Colonic mucosa (tissue), 4 donors: ENCODE results near the gene CACNA2D1. TPM values are rescaled to one million over a fixed set of nuclear protein-coding genes. Genes with fewer than 3 reads are reported as not detected.

Experiments used
- DNase-seq: peaks from one replicate; pipeline ENCODE4 v3.0.0-alpha.2; 2020
- H3K27ac ChIP-seq: fragments of 200-600 bp; one replicate; pipeline ENCODE4 v1.8.0; 2021
- H3K27me3 ChIP-seq: fragments of 200-600 bp; one replicate; pipeline ENCODE4 v1.8.0; 2021
- H3K36me3 ChIP-seq: fragments of 200-600 bp; one replicate; pipeline ENCODE4 v1.8.0; 2021
- H3K4me1 ChIP-seq: fragments of 200-600 bp; one replicate; pipeline ENCODE4 v1.8.0; 2021; ENCODE audit warnings: mild to moderate bottlenecking
- H3K4me3 ChIP-seq: fragments of 200-600 bp; one replicate; pipeline ENCODE4 v1.8.0; 2021
- H3K9ac ChIP-seq, 2 donors: one replicate each; pipeline ENCODE4 v1.7.0; 2013; ENCODE audit warnings: control low read depth in 2 of 2, low read depth in 2 of 2, low read length in 2 of 2
- H3K9me3 ChIP-seq: fragments of 200-600 bp; one replicate; pipeline ENCODE4 v1.8.0; 2021
- intact Hi-C: fragments of 100-400 bp; cut with DNase I; formaldehyde crosslinking; loops from one replicate; pipeline ENCODE4 v1.14.1; 2022
- total RNA-seq, 2 donors: library from RNA; stranded (reverse); fragmentation: NEBNext Ultra II Directional in 1 of 2; extraction: Animal tissue kit (Norgen Biotek cat#: 25700) in 1 of 2; gene quantifications; one replicate each; pipeline ENCODE4 v1.2.1, GENCODE V29; 2021
- TF ChIP-seq, protein P1 (sequence below): fragments of 200-600 bp; IDR thresholded peaks from one replicate; pipeline ENCODE4 v1.8.0; 2022; ENCODE audit warnings: antibody characterized with exemption, mild to moderate bottlenecking
- donor health status: healthy.
- donor health status: DM: no; HTN: no; CAD: no.
- donor health status: DM: no; HTN: no; CAD: no.

CACNA2D1 gene
- total RNA-seq, 2 donors from 2014 or later = 1.4 to 9.3 TPM

DNA sequence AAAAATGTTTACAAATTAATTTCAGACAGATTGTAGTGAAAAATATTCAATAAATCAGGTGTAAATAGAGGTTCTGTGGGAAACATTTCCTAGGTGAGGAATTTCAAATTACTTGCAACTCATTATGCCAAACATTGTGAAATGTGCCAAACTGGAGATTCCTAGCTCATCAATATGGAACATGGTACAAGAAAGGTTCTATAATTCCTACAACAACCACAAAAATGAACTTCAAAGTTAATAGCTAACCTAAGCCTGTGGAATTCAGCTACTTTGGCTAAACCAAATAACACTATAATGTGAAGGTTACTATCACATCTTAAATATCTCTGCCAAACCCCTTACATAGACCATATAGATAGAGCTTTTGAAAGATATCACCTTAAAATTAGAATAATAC lies 450.4 kb downstream of the CACNA2D1 start:
- no peak overlapping the region for H3K9ac ChIP-seq
- no peaks in the 10 kb centered on the region for H3K4me1 ChIP-seq
- no peak overlapping the region for H3K4me3 ChIP-seq
- DNase-seq = no peak
- no peaks in the 10 kb centered on the region for H3K36me3 ChIP-seq
- TF ChIP-seq, protein P1, sequence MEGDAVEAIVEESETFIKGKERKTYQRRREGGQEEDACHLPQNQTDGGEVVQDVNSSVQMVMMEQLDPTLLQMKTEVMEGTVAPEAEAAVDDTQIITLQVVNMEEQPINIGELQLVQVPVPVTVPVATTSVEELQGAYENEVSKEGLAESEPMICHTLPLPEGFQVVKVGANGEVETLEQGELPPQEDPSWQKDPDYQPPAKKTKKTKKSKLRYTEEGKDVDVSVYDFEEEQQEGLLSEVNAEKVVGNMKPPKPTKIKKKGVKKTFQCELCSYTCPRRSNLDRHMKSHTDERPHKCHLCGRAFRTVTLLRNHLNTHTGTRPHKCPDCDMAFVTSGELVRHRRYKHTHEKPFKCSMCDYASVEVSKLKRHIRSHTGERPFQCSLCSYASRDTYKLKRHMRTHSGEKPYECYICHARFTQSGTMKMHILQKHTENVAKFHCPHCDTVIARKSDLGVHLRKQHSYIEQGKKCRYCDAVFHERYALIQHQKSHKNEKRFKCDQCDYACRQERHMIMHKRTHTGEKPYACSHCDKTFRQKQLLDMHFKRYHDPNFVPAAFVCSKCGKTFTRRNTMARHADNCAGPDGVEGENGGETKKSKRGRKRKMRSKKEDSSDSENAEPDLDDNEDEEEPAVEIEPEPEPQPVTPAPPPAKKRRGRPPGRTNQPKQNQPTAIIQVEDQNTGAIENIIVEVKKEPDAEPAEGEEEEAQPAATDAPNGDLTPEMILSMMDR = no peak
- intact Hi-C loops = no loop called here
- no peaks in the 10 kb centered on the region for H3K27me3 ChIP-seq
- no peak overlapping the region for H3K27ac ChIP-seq
- no peaks in the 10 kb centered on the region for H3K9me3 ChIP-seq

DNA sequence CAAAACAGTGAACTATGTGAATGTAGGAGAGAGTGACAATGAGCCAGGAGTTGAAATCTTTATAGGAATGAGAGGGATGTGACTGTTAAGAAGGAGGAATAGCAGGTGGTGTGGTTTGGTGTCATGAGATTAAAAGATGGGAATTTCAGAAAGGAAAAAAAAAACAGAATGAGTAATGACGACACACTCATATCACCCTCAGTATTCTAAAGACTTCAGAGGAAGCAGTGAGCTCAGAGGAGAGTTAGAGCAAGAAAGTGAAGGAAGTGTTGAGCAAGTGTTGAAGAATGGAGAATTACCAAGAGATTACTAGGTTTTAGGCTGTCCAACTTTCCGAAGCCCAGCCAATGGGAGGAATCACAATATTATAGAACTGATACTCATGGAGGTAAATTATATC lies 453.2 kb downstream of the CACNA2D1 start:
- Histone ChIP-seq H3K27ac (no peak overlapping the region), H3K9me3 (no peaks in the 10 kb centered on the region), H3K4me3 (no peak overlapping the region), H3K4me1 (no peaks in the 10 kb centered on the region), H3K9ac (no peak overlapping the region), H3K27me3 (no peaks in the 10 kb centered on the region), H3K36me3 (no peaks in the 10 kb centered on the region)
- TF ChIP-seq, protein P1 = no peak
- no peak for DNase-seq
- intact Hi-C loops = no loop called here

DNA sequence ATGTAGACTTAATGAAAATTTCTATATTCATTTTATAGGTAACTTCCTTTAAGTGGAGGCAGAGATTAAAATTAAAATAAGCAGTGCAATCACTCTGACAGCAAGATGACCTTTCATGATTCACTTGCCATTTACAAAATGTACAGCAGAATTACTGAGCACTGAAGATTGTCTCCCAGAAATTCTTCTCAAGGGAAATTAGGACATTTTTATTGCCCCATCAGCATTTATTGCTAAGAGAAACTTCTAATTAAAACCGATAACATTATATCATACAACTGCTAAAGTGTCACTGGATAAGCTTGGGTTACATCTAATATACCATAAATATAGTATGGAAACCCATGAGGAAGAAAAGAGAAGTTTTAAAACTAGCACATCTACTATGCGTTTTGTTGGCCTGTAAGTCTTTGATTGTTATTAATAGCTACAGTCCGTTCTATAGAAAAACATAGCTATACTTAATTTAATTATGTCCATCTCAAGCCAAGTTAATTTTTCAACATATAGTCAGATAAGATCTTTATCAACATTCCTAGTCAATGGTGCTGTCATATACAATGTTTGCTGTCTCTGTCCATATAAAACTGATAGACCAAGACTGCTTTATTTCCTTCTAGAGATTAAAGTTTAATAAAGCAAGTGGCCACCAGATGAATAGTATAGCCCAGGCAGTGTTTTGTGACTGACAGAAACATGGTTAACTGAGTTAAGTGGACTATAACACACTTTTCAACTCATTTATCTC lies 456.7 kb downstream of the CACNA2D1 start:
- no peaks in the 10 kb centered on the region for H3K27me3 ChIP-seq
- H3K27ac ChIP-seq = no peak overlapping the region
- H3K9me3 ChIP-seq = no peaks in the 10 kb centered on the region
- no peak overlapping the region for H3K9ac ChIP-seq
- no peak for DNase-seq
- H3K4me1 ChIP-seq = no peaks in the 10 kb centered on the region
- TF ChIP-seq, protein P1 = no peak
- intact Hi-C loops = no loop called here
- H3K4me3 ChIP-seq = no peak overlapping the region
- H3K36me3 ChIP-seq = no peaks in the 10 kb centered on the region

DNA sequence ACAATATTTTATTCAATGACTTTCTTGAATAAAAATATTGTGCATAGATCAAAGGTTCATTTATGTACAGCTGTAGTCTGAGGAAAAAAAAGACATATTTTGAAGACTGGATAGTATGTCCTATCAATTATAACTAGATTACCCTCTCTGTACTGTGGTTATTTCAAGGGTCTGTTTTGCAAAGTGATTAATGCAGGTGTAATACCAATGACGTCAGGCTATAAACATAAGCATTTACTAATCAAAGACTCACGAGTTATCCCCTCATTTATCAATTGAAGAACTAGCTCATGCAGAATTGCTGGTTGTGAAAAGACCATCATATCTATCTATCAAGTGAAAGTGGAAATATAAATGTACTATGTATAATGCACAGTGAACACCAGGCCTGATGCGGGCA lies 460.2 kb downstream of the CACNA2D1 start:
- Histone ChIP-seq H3K9me3 (no peaks in the 10 kb centered on the region), H3K9ac (no peak overlapping the region), H3K4me3 (no peak overlapping the region), H3K27me3 (no peaks in the 10 kb centered on the region), H3K36me3 (no peaks in the 10 kb centered on the region), H3K4me1 (no peaks in the 10 kb centered on the region), H3K27ac (no peak overlapping the region)
- no peak for DNase-seq
- intact Hi-C loops = no loop called here
- TF ChIP-seq, protein P1 = no peak

DNA sequence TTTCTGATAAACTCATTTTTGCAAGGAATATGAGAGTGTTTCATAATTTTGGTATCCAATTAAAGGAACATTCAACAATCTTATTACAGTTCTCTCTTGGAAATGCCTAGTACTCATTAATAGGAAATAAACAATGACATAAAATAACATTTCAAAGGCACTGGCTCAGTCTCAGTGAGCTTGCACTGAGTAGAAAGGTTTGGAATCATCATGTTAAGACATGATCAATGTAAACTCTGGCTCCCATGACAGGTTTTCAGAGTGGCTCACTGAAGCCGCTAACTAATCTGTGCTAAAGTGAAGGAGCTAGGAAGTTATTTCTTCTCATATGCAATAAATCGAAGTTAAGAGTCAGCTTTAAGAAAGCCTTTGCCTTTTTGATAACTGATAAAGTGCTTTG lies 470.5 kb downstream of the CACNA2D1 start:
- no peak overlapping the region for H3K9ac ChIP-seq
- no peaks in the 10 kb centered on the region for H3K36me3 ChIP-seq
- TF ChIP-seq, protein P1 = no peak
- no peaks in the 10 kb centered on the region for H3K9me3 ChIP-seq
- H3K4me3 ChIP-seq = no peak overlapping the region
- no peak for DNase-seq
- intact Hi-C loops = no loop called here
- H3K27me3 ChIP-seq = no peaks in the 10 kb centered on the region
- H3K4me1 ChIP-seq = no peaks in the 10 kb centered on the region
- no peak overlapping the region for H3K27ac ChIP-seq
